Vagina (tissue), 2 donors: ENCODE results near the gene GRIK4. TPM values are rescaled to one million over a fixed set of nuclear protein-coding genes. Genes with fewer than 3 reads are reported as not detected.

Experiments
- DNase-seq, 2 donors: peaks; one replicate each; pipeline ENCODE4 v3.0.0-alpha.2; 2017; ENCODE audit errors: extremely low spot score in 2 of 2
- H3K27ac ChIP-seq: fragments of 200-600 bp; sonication (generic); one replicate; pipeline ENCODE4 v1.5.1; 2019
- H3K27me3 ChIP-seq: fragments of 200-600 bp; sonication (generic); one replicate; pipeline ENCODE4 v1.5.1; 2019
- H3K36me3 ChIP-seq, 2 donors: fragments of 200-600 bp; sonication (generic); one replicate each; pipeline ENCODE4 v1.5.1; 2017 to 2019
- H3K4me1 ChIP-seq: fragments of 200-600 bp; sonication (generic); one replicate; pipeline ENCODE4 v1.5.1; 2019
- H3K4me3 ChIP-seq, 2 donors: fragments of 200-600 bp; sonication (generic); 1 replicate in 1 of 2; 2 replicates in 1 of 2; pipeline ENCODE4 v1.5.1; 2016 to 2019
- H3K9me3 ChIP-seq: fragments of 200-600 bp; sonication (generic); one replicate; pipeline ENCODE4 v1.5.1; 2019
- CTCF ChIP-seq, 3 experiments: fragments of 450-650 bp in 2 of 3; fragments of 200-600 bp in 1 of 3; sonication (generic) in 1 of 3; IDR thresholded peaks; one replicate each; pipeline ENCODE4 v1.5.1; 2017 to 2019; ENCODE audit warnings: antibody characterized with exemption in 3 of 3, mild to moderate bottlenecking in 2 of 3, moderate library complexity in 2 of 3
- POLR2A ChIP-seq, 2 donors: fragments of 450-650 bp; IDR thresholded peaks; one replicate each; pipeline ENCODE4 v1.6.1; 2017; ENCODE audit warnings: antibody characterized with exemption in 2 of 2, mild to moderate bottlenecking in 2 of 2, moderate library complexity in 2 of 2
- POLR2AphosphoS5 ChIP-seq, 2 donors: sonication (generic); formaldehyde crosslinking; IDR thresholded peaks; one replicate each; pipeline ENCODE4 v1.9.0; 2017; ENCODE audit warnings: antibody characterized with exemption in 2 of 2, mild to moderate bottlenecking in 2 of 2, low read depth in 1 of 2; ENCODE audit not compliant: insufficient read depth in 1 of 2
- intact Hi-C: fragments of 100-400 bp; cut with DNase I; formaldehyde crosslinking; loops from one replicate; pipeline ENCODE4 v1.15.1; 2023
- total RNA-seq: library from RNA; depleted of rRNA; stranded (reverse); fragments of >200 nt; gene quantifications from one replicate; pipeline ENCODE4 v1.2.3, GENCODE V29; 2016

GRIK4 gene
- total RNA-seq, 1 donor from 2014 or later = 0.25 TPM

DNA sequence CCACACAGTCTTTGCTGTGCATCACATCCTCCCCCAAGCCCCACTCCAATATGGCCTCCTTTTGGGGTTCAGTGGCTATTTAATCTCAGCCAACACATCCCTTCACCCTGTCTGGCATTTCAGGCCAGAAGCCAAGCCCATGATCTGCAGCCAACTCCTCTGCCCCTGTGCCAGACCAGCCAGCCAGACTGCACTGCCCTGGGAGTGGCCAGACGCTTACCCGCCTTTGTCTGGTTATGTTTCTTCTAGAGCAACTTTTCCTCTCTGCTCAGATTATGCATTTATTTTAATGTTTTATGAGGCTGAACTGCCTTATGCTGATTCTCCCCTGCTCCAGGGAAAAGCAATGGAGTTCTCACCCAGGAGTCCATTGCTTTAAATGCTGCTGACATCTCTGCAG is 305.6 kb downstream of the GRIK4 start:
- no peaks in the 10 kb centered on the region for H3K27me3 ChIP-seq
- no peaks in the 10 kb centered on the region for H3K36me3 ChIP-seq
- H3K4me3 ChIP-seq = no peak overlapping the region
- DNase-seq = no peak
- no peak for TF ChIP-seq CTCF (IDR thresholded peaks at IDR 0.05)
- TF ChIP-seq POLR2AphosphoS5 (IDR thresholded peaks at IDR 0.05; ENCODE audit: insufficient read depth in 1 of 2, low read depth in 1 of 2) = no peak
- no peaks in the 10 kb centered on the region for H3K9me3 ChIP-seq
- intact Hi-C loops = no loop called here
- no peaks in the 10 kb centered on the region for H3K4me1 ChIP-seq
- H3K27ac ChIP-seq = no peak overlapping the region

GRCh38 chr11:120818097-120818496 is 306.5 kb downstream of the GRIK4 start:
- intact Hi-C loops = no loop called here
- no peaks in the 10 kb centered on the region for H3K4me1 ChIP-seq
- no peaks in the 10 kb centered on the region for H3K9me3 ChIP-seq
- no peak for TF ChIP-seq POLR2AphosphoS5 (IDR thresholded peaks at IDR 0.05; ENCODE audit: insufficient read depth in 1 of 2, low read depth in 1 of 2)
- no peak for TF ChIP-seq CTCF (IDR thresholded peaks at IDR 0.05)
- no peak for TF ChIP-seq POLR2A (IDR thresholded peaks at IDR 0.05)
- no peaks in the 10 kb centered on the region for H3K27me3 ChIP-seq
- no peak overlapping the region for H3K4me3 ChIP-seq
- no peak overlapping the region for H3K27ac ChIP-seq
- no peaks in the 10 kb centered on the region for H3K36me3 ChIP-seq
- DNase-seq = no peak

- intact Hi-C loops = no loop called here
- no peaks in the 10 kb centered on the region for H3K36me3 ChIP-seq
- no peak for TF ChIP-seq CTCF (IDR thresholded peaks at IDR 0.05)
- no peak for TF ChIP-seq POLR2A (IDR thresholded peaks at IDR 0.05)
- no peak for TF ChIP-seq POLR2AphosphoS5 (IDR thresholded peaks at IDR 0.05; ENCODE audit: insufficient read depth in 1 of 2, low read depth in 1 of 2)
- H3K27me3 ChIP-seq = no peaks in the 10 kb centered on the region
- no peaks in the 10 kb centered on the region for H3K9me3 ChIP-seq
- DNase-seq = no peak
- no peak overlapping the region for H3K27ac ChIP-seq
- no peaks in the 10 kb centered on the region for H3K4me1 ChIP-seq
- H3K4me3 ChIP-seq = no peak overlapping the region
Observed at GRCh38 chr11:120819003-120819402, 307.5 kb downstream of the GRIK4 start.

- intact Hi-C loops = no loop called here
- TF ChIP-seq POLR2AphosphoS5 (IDR thresholded peaks at IDR 0.05; ENCODE audit: insufficient read depth in 1 of 2, low read depth in 1 of 2) (no peak), POLR2A (IDR thresholded peaks at IDR 0.05) (no peak), CTCF (IDR thresholded peaks at IDR 0.05) (no peak)
- H3K9me3 ChIP-seq = no peaks in the 10 kb centered on the region
- no peak overlapping the region for H3K4me3 ChIP-seq
- H3K36me3 ChIP-seq = no peaks in the 10 kb centered on the region
- no peaks in the 10 kb centered on the region for H3K27me3 ChIP-seq
- no peak for DNase-seq
- no peaks in the 10 kb centered on the region for H3K4me1 ChIP-seq
- no peak overlapping the region for H3K27ac ChIP-seq
Observed at GRCh38 chr11:120819437-120820365, 308.2 kb downstream of the GRIK4 start.

DNA sequence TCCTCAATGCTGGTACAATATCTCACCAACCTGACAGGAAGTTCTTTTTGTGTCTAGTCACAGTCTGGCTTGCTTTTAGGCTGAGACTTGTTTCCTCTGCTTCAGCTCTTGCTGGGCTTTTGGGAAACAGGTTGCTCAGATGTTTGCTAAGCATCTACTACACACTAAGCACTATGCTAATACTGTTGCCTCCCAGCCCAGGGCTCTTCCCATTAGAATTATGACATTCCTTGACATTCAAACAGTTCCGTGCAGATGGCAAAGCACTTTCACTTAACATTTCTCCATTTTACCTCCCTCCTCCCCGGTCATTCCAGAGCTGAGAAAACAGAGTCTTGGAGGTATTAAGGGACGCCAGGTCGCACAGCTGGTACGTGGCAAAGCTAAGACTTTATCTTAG is 311.6 kb downstream of the GRIK4 start:
- Histone ChIP-seq H3K4me3 (no peak overlapping the region), H3K36me3 (no peaks in the 10 kb centered on the region), H3K27ac (no peak overlapping the region), H3K4me1 (no peaks in the 10 kb centered on the region), H3K9me3 (no peaks in the 10 kb centered on the region), H3K27me3 (no peaks in the 10 kb centered on the region)
- DNase-seq = no peak
- intact Hi-C loops = no loop called here
- no peak for TF ChIP-seq POLR2A (IDR thresholded peaks at IDR 0.05)
- no peak for TF ChIP-seq POLR2AphosphoS5 (IDR thresholded peaks at IDR 0.05; ENCODE audit: insufficient read depth in 1 of 2, low read depth in 1 of 2)
- no peak for TF ChIP-seq CTCF (IDR thresholded peaks at IDR 0.05)
